Measurements from ENCODE around the gene GNG7.

- TF ChIP-seq EZH2 (IDR thresholded peaks at IDR 0.05; ENCODE audit: insufficient read depth, poor library complexity, severe bottlenecking), result no peak
- no peak for TF ChIP-seq EZH2phosphoT487 (IDR thresholded peaks at IDR 0.05; ENCODE audit: insufficient read depth, low read depth)
These were observed 42.5 kb downstream of the GNG7 start for GRCh38 chr19:2659856-2660432.
